ENCODE measurements around the gene RAB27B. TPM values are rescaled to one million over a fixed set of nuclear protein-coding genes. Genes with fewer than 3 reads are reported as not detected.
"Not testable (repeated sequence)": the region's sequence is repeated elsewhere in the genome, so short reads cannot be mapped to it uniquely, and the experiment has no call there.

Gene RAB27B
- total and polyA plus RNA-seq, 9 donors = 0.22 to 1.2 (median 0.61) TPM

- Histone ChIP-seq H3K27ac (ENCODE audit: low read length) (no peak overlapping the region), H3K27me3 (ENCODE audit: control insufficient read depth, insufficient read depth, low read length) (no peaks in the 10 kb centered on the region), H3K36me3 (ENCODE audit: control insufficient read depth, insufficient read depth, low read length) (no peaks in the 10 kb centered on the region), H3K4me3 (ENCODE audit: low read length) (no peak overlapping the region), H3K9me3 (replicated peaks; ENCODE audit: control insufficient read depth, low read depth, low read length) (no peaks in the 10 kb centered on the region), H3K4me1 (ENCODE audit: control insufficient read depth, insufficient read depth, low read length) (no peaks in the 10 kb centered on the region)
- no peak for DNase-seq
- no CpG with 5 or more reads among the region's 1 CpG for WGBS (ENCODE audit: insufficient coverage)
Observed at GRCh38 chr18:54794823-54795222, 33.5 kb upstream of the RAB27B start.

- 100% methylated on average over 1 of the region's 3 CpGs for WGBS (ENCODE audit: insufficient coverage)
- no peaks in the 10 kb centered on the region for H3K9me3 ChIP-seq (replicated peaks; ENCODE audit: control insufficient read depth, low read depth, low read length)
- H3K4me1 ChIP-seq (ENCODE audit: control insufficient read depth, insufficient read depth, low read length) = no peaks in the 10 kb centered on the region
- H3K36me3 ChIP-seq (ENCODE audit: control insufficient read depth, insufficient read depth, low read length) = no peaks in the 10 kb centered on the region
- H3K4me3 ChIP-seq (ENCODE audit: low read length) = no peak overlapping the region
- no peak overlapping the region for H3K27ac ChIP-seq (ENCODE audit: low read length)
- H3K27me3 ChIP-seq (ENCODE audit: control insufficient read depth, insufficient read depth, low read length) = no peaks in the 10 kb centered on the region
- DNase-seq = no peak
Observed at GRCh38 chr18:54798186-54798585, 30.1 kb upstream of the RAB27B start.

DNA sequence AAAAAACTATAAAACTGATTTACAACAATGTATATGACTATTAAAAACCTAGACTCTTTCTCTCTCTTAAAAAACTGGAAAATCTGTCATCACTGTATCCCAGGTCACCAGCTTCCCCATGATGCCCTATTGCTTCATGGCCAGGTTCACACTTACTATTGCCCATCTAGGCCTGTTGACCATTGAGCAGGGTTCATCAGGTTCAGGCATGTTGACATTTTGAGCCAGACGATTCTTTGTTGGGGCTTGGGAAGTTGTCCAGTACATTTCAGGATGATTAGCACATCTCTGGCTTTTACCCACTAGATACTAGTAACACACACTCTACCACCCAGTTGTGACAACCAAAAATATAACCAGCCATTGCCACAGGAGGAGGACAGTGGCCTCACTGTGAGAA, 26.9 kb upstream of the RAB27B start:
- H3K36me3 ChIP-seq (ENCODE audit: control insufficient read depth, insufficient read depth, low read length) = no peaks in the 10 kb centered on the region
- H3K4me1 ChIP-seq (ENCODE audit: control insufficient read depth, insufficient read depth, low read length) = no peaks in the 10 kb centered on the region
- H3K27me3 ChIP-seq (ENCODE audit: control insufficient read depth, insufficient read depth, low read length) = no peaks in the 10 kb centered on the region
- no peak for DNase-seq
- no CpG with 5 or more reads among the region's 1 CpG for WGBS (ENCODE audit: insufficient coverage)
- no peak overlapping the region for H3K4me3 ChIP-seq (ENCODE audit: low read length)
- no peak overlapping the region for H3K27ac ChIP-seq (ENCODE audit: low read length)
- no peaks in the 10 kb centered on the region for H3K9me3 ChIP-seq (replicated peaks; ENCODE audit: control insufficient read depth, low read depth, low read length)

DNA sequence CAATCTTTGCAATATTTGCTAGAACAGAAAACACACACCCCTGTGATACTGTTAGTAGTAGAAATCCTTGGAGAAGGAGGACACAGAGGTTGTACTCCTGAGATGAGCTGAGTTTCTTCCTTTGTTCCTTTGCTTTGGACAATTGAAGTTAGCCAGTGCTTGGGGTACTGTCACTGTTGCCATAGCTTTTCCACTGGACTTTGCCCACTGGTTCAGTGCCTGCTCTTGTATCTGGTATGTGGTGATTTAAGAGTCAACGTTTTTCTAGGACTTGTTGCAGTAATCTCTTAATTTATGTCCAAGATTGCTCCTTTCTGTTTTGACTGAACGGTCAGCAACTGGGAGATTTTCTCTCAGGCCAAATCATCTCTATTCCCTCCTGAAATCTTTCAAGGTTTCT, 26.1 kb upstream of the RAB27B start:
- Histone ChIP-seq H3K27me3 (ENCODE audit: control insufficient read depth, insufficient read depth, low read length) (no peaks in the 10 kb centered on the region), H3K9me3 (replicated peaks; ENCODE audit: control insufficient read depth, low read depth, low read length) (no peaks in the 10 kb centered on the region), H3K4me3 (ENCODE audit: low read length) (no peak overlapping the region), H3K4me1 (ENCODE audit: control insufficient read depth, insufficient read depth, low read length) (no peaks in the 10 kb centered on the region), H3K36me3 (ENCODE audit: control insufficient read depth, insufficient read depth, low read length) (no peaks in the 10 kb centered on the region), H3K27ac (ENCODE audit: low read length) (no peak overlapping the region)
- no peak for DNase-seq
- no CpG with 5 or more reads among the region's 2 CpGs for WGBS (ENCODE audit: insufficient coverage)

GRCh38 chr18:54802686-54803395, 25.4 kb upstream of the RAB27B start:
- no peak for DNase-seq
- Histone ChIP-seq H3K4me1 (ENCODE audit: control insufficient read depth, insufficient read depth, low read length) (no peaks in the 10 kb centered on the region), H3K4me3 (ENCODE audit: low read length) (no peak overlapping the region), H3K27me3 (ENCODE audit: control insufficient read depth, insufficient read depth, low read length) (no peaks in the 10 kb centered on the region), H3K36me3 (ENCODE audit: control insufficient read depth, insufficient read depth, low read length) (no peaks in the 10 kb centered on the region), H3K9me3 (replicated peaks; ENCODE audit: control insufficient read depth, low read depth, low read length) (no peaks in the 10 kb centered on the region), H3K27ac (ENCODE audit: low read length) (no peak overlapping the region)
- 40% methylated on average over 1 of the region's 2 CpGs for WGBS (ENCODE audit: insufficient coverage)

DNA sequence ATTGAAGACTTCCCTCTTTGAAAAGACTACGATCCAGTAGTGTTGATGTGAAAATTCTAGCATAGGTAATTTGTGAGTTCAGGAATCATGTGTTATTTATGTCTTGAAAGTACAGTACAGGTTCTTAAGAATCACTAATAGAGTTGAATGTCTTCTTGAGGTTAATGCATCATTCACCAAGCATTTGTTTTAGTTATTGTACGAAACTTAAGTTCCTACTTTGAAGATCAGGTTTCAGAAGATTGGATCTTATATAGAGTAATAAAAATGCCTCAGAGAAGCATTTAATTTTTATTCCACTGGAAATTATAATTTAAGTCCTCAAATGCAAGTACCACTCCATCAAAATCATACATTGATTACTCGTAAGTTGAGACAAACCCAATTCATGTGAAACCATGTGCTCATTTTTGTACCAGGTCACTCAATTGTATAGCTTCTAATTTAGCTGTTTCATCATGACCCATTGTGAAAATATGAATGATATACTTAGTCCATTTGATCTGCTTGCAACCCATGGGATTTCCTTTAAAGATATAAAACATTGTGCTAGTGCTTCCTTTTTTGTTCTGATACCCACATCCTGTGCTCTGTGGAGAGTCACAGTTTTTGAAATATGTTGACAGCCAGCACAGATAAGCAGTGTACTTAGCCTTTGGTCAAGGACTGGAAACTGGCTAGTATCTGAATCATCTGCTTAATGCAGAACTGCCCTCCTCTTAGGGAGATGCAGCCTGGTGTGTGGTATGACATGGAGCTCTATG, 22.5 kb upstream of the RAB27B start:
- no peak overlapping the region for H3K27ac ChIP-seq (ENCODE audit: low read length)
- no peak overlapping the region for H3K4me3 ChIP-seq (ENCODE audit: low read length)
- H3K4me1 ChIP-seq (ENCODE audit: control insufficient read depth, insufficient read depth, low read length) = no peaks in the 10 kb centered on the region
- no peak for DNase-seq
- H3K27me3 ChIP-seq (ENCODE audit: control insufficient read depth, insufficient read depth, low read length) = no peaks in the 10 kb centered on the region
- WGBS (ENCODE audit: insufficient coverage) = no CpG with 5 or more reads among the region's 3 CpGs
- H3K36me3 ChIP-seq (ENCODE audit: control insufficient read depth, insufficient read depth, low read length) = no peaks in the 10 kb centered on the region
- H3K9me3 ChIP-seq (replicated peaks; ENCODE audit: control insufficient read depth, low read depth, low read length) = no peaks in the 10 kb centered on the region

GRCh38 chr18:54806526-54806925, 21.8 kb upstream of the RAB27B start:
- H3K36me3 ChIP-seq (ENCODE audit: control insufficient read depth, insufficient read depth, low read length) = no peaks in the 10 kb centered on the region
- no peaks in the 10 kb centered on the region for H3K27me3 ChIP-seq (ENCODE audit: control insufficient read depth, insufficient read depth, low read length)
- no peak overlapping the region for H3K27ac ChIP-seq (ENCODE audit: low read length)
- DNase-seq = no peak
- no peaks in the 10 kb centered on the region for H3K9me3 ChIP-seq (replicated peaks; ENCODE audit: control insufficient read depth, low read depth, low read length)
- no peak overlapping the region for H3K4me3 ChIP-seq (ENCODE audit: low read length)
- H3K4me1 ChIP-seq (ENCODE audit: control insufficient read depth, insufficient read depth, low read length) = no peaks in the 10 kb centered on the region

GRCh38 chr18:54807303-54807702, 21.0 kb upstream of the RAB27B start:
- no peaks in the 10 kb centered on the region for H3K27me3 ChIP-seq (ENCODE audit: control insufficient read depth, insufficient read depth, low read length)
- no peak for DNase-seq
- H3K4me1 ChIP-seq (ENCODE audit: control insufficient read depth, insufficient read depth, low read length) = no peaks in the 10 kb centered on the region
- no peaks in the 10 kb centered on the region for H3K36me3 ChIP-seq (ENCODE audit: control insufficient read depth, insufficient read depth, low read length)
- no peak overlapping the region for H3K4me3 ChIP-seq (ENCODE audit: low read length)
- H3K9me3 ChIP-seq (replicated peaks; ENCODE audit: control insufficient read depth, low read depth, low read length) = no peaks in the 10 kb centered on the region
- 100% methylated on average over 1 of the region's 2 CpGs for WGBS (ENCODE audit: insufficient coverage)
- no peak overlapping the region for H3K27ac ChIP-seq (ENCODE audit: low read length)

- not testable (repeated sequence) for H3K4me3 ChIP-seq (ENCODE audit: low read length); H3K27ac ChIP-seq (ENCODE audit: low read length); H3K9me3 ChIP-seq (replicated peaks; ENCODE audit: control insufficient read depth, low read depth, low read length); H3K36me3 ChIP-seq (ENCODE audit: control insufficient read depth, insufficient read depth, low read length); H3K27me3 ChIP-seq (ENCODE audit: control insufficient read depth, insufficient read depth, low read length); H3K4me1 ChIP-seq (ENCODE audit: control insufficient read depth, insufficient read depth, low read length); DNase-seq
- no CpG with 5 or more reads among the region's 5 CpGs for WGBS (ENCODE audit: insufficient coverage)
Observed at GRCh38 chr18:54810662-54811061, 17.6 kb upstream of the RAB27B start.

GRCh38 chr18:54812885-54813284, 15.4 kb upstream of the RAB27B start:
- no peaks in the 10 kb centered on the region for H3K9me3 ChIP-seq (replicated peaks; ENCODE audit: control insufficient read depth, low read depth, low read length)
- no CpG with 5 or more reads among the region's 2 CpGs for WGBS (ENCODE audit: insufficient coverage)
- no peak for DNase-seq
- H3K27me3 ChIP-seq (ENCODE audit: control insufficient read depth, insufficient read depth, low read length) = no peaks in the 10 kb centered on the region
- H3K36me3 ChIP-seq (ENCODE audit: control insufficient read depth, insufficient read depth, low read length) = no peaks in the 10 kb centered on the region
- no peak overlapping the region for H3K4me3 ChIP-seq (ENCODE audit: low read length)
- H3K27ac ChIP-seq (ENCODE audit: low read length) = no peak overlapping the region
- H3K4me1 ChIP-seq (ENCODE audit: control insufficient read depth, insufficient read depth, low read length) = no peaks in the 10 kb centered on the region
